ENCODE results near the gene GNPTG. TPM values are rescaled to one million over a fixed set of nuclear protein-coding genes. Genes with fewer than 3 reads are reported as not detected.

The GNPTG gene
- total RNA-seq, 1 experiment from 2014 or later, result 40.6 TPM

DNA sequence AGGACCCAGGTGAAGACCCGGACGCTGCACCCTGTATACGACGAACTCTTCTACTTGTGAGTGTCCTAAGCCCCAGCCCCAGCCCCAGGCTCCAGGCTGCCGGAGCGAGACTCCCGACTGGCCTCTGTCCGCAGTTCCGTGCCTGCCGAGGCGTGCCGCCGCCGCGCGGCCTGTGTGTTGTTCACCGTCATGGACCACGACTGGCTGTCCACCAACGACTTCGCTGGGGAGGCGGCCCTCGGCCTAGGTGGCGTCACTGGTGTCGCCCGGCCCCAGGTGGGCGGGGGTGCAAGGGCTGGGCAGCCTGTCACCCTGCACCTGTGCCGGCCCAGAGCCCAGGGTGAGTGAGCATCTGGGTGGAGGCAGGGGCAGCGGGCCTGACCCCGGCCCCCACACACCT lies 3.8 kb upstream of the GNPTG start:
- Histone ChIP-seq H3K79me2 (ENCODE audit: low read depth) (peaks cover 25% of the 10 kb centered on the region), H3K9me2 (ENCODE audit: insufficient read depth) (no peaks in the 10 kb centered on the region), H3K27me3 (ENCODE audit: insufficient read depth, low read depth) (no peaks in the 10 kb centered on the region), H3K36me3 (ENCODE audit: low read depth) (no peaks in the 10 kb centered on the region), H4K20me1 (ENCODE audit: insufficient read depth) (no peaks in the 10 kb centered on the region), H3K4me1 (replicated peaks; ENCODE audit: insufficient read depth) (peaks cover 13% of the 10 kb centered on the region), H2AFZ (no peak overlapping the region), H3K4me2 (no peak overlapping the region), H3K9me3 (ENCODE audit: insufficient read depth, low read depth) (no peaks in the 10 kb centered on the region), H3K27ac (no peak overlapping the region), H3F3A (ENCODE audit: insufficient read depth, low read depth) (peaks cover 6% of the 10 kb centered on the region; the same call in 1 of the 2 replicates), H3K4me3 (no peak overlapping the region)
- intact Hi-C loops (cut with micrococcal nuclease; ENCODE audit: unreplicated experiment), result no loop called here
- POLR2A ChIA-PET (ENCODE audit: unreplicated experiment), result no interaction called here
- TF ChIP-seq EZH2 (IDR thresholded peaks at IDR 0.05; ENCODE audit: low read depth), result no peak
- TF ChIP-seq CTCF (conservative IDR thresholded peaks at IDR 0.05), result no peak
- DNase-seq, result no peak
- no TSS peak for BruUV-seq (replicated peaks)
- CTCF ChIA-PET, result no interaction called here

DNA sequence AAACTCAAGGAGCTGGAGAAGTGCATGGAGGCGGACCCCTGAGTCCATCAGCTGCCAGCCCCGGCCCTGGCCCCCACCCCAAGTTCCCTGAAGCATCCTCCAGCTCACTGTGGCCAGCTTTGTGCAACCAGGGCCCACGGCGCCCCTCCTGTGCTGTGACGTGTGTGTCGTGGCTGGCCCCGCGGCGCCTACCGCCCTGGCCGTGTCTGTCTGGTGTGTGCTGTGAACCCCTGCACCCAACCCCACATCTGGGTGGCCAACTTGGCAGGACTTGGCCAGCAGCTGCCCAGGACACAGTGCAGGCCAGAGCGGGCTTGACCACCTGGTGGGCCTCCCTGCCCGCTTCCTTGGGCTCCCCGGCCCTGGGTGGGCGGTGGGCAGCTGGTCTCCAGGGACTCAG lies 3.3 kb upstream of the GNPTG start:
- no peaks in the 10 kb centered on the region for H3K36me3 ChIP-seq (ENCODE audit: low read depth)
- H3K27ac ChIP-seq, result no peak overlapping the region
- H3F3A ChIP-seq (ENCODE audit: insufficient read depth, low read depth), result peaks cover 11% of the 10 kb centered on the region; the same call in 1 of the 2 replicates
- H3K4me1 ChIP-seq (replicated peaks; ENCODE audit: insufficient read depth), result peaks cover 17% of the 10 kb centered on the region
- intact Hi-C loops (cut with micrococcal nuclease; ENCODE audit: unreplicated experiment), result no loop called here
- ChIA-PET POLR2A (ENCODE audit: unreplicated experiment) (no interaction called here), CTCF (no interaction called here)
- no peaks in the 10 kb centered on the region for H3K9me3 ChIP-seq (ENCODE audit: insufficient read depth, low read depth)
- no peak overlapping the region for H3K4me2 ChIP-seq
- TF ChIP-seq EZH2 (IDR thresholded peaks at IDR 0.05; ENCODE audit: low read depth) (no peak), CTCF (conservative IDR thresholded peaks at IDR 0.05) (no peak)
- H3K27me3 ChIP-seq (ENCODE audit: insufficient read depth, low read depth), result no peaks in the 10 kb centered on the region
- 0 out of 2 replicates have a peak, but pooled peaks cover under 1% of the 10 kb centered on the region for H4K20me1 ChIP-seq (ENCODE audit: insufficient read depth)
- H3K4me3 ChIP-seq, result no peak overlapping the region
- H3K9me2 ChIP-seq (ENCODE audit: insufficient read depth), result no peaks in the 10 kb centered on the region
- H3K79me2 ChIP-seq (ENCODE audit: low read depth), result peaks cover 30% of the 10 kb centered on the region
- no peak for DNase-seq
- no TSS peak for BruUV-seq (replicated peaks)
- H2AFZ ChIP-seq, result no peak overlapping the region

- Histone ChIP-seq H3K4me2 (no peak overlapping the region), H3K27ac (no peak overlapping the region), H3K27me3 (ENCODE audit: insufficient read depth, low read depth) (no peaks in the 10 kb centered on the region), H3K36me3 (ENCODE audit: low read depth) (no peaks in the 10 kb centered on the region), H3K79me2 (ENCODE audit: low read depth) (peaks cover 35% of the 10 kb centered on the region), H4K20me1 (ENCODE audit: insufficient read depth) (0 out of 2 replicates have a peak, but pooled peaks cover 3% of the 10 kb centered on the region), H3K4me3 (no peak overlapping the region), H3K4me1 (replicated peaks; ENCODE audit: insufficient read depth) (peaks cover 17% of the 10 kb centered on the region), H2AFZ (no peak overlapping the region), H3K9me3 (ENCODE audit: insufficient read depth, low read depth) (no peaks in the 10 kb centered on the region), H3K9me2 (ENCODE audit: insufficient read depth) (no peaks in the 10 kb centered on the region), H3F3A (ENCODE audit: insufficient read depth, low read depth) (peaks cover 11% of the 10 kb centered on the region; the same call in 1 of the 2 replicates)
- no peak for DNase-seq
- BruUV-seq (replicated peaks), result no TSS peak
- TF ChIP-seq CTCF (conservative IDR thresholded peaks at IDR 0.05) (no peak), EZH2 (IDR thresholded peaks at IDR 0.05; ENCODE audit: low read depth) (no peak)
- POLR2A ChIA-PET (ENCODE audit: unreplicated experiment), result no interaction called here
- intact Hi-C loops (cut with micrococcal nuclease; ENCODE audit: unreplicated experiment), result no loop called here
- CTCF ChIA-PET, result no interaction called here
Measured at GRCh38 chr16:1348926-1349325, 2.8 kb upstream of the GNPTG start.
